Measurements from ENCODE around the gene MUC5B.
A peak's percentile ranks its signal among the peaks of the same experiment; 100 is the strongest.
"Not testable (repeated sequence)": the region's sequence is repeated elsewhere in the genome, so short reads cannot be mapped to it uniquely, and the experiment has no call there.

MUC5B gene

DNA sequence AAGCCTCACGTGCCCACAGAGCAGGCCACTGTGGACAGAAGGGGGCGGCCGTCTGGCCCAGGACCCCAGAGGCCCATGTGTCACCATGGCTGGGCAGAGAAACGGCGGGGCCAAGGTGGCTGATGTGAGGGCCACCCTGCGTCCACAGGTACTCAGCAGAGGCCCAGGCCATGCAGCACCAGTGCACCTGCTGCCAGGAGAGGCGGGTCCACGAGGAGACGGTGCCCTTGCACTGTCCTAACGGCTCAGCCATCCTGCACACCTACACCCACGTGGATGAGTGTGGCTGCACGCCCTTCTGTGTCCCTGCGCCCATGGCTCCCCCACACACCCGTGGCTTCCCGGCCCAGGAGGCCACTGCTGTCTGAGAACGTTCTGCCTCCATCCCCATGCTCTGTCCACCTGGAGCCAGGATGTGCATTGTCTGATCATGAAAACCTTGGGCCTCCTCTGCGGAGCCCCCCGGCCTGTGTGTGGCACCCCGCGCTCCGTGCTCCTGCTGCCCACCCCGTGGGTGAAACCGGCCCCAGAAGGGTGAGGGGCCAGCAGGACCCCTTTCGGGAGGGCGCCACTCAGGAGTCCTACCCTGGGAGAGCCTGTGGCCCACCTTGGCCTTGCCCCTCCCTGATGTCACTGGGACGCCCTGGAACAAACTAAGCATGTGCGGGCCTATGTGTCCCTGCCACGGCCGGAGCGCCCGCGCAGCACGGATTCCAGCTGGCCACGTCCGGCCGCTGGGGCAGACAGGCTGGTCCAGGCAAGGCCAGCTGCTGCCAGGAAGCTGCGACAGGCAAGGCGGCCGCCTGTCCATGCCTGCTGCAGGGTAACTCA is 38.6 kb downstream of the MUC5B start:
- no peaks in the 10 kb centered on the region for H3K27me3 ChIP-seq (replicated peaks in 2 of 5; ENCODE audit: control insufficient read depth in 4 of 5, insufficient read depth in 5 of 5, low read length in 4 of 5)
- H3K4me3 ChIP-seq (ENCODE audit: control insufficient read depth in 1 of 7, extremely low read depth in 1 of 7, insufficient read depth in 4 of 7, low read depth in 2 of 7, low read length in 6 of 7): peak overlapping the region in 1 of 7 experiments; percentile 78
- no peak overlapping the region for H3K27ac ChIP-seq (ENCODE audit: insufficient read depth in 1 of 2, low read depth in 1 of 2, low read length in 2 of 2, poor library complexity in 1 of 2, severe bottlenecking in 2 of 2)
- peaks cover 0 to 9% (median 5%) of the 10 kb centered on the region in 5 experiments for H3K9me3 ChIP-seq (ENCODE audit: control extremely low read depth in 1 of 5, control insufficient read depth in 4 of 5, insufficient read depth in 2 of 5, low read depth in 1 of 5, low read length in 4 of 5)
- ChIA-PET POLR2A (no interaction called here), CTCF (no interaction called here)
- no peaks in the 10 kb centered on the region for H3K36me3 ChIP-seq (ENCODE audit: control insufficient read depth in 4 of 4, insufficient read depth in 4 of 4, low read length in 3 of 4)
- 96% methylated on average over 34 of the region's 39 CpGs for WGBS (ENCODE audit: insufficient coverage)
- H3K4me1 ChIP-seq (ENCODE audit: control extremely low read depth in 1 of 4, control insufficient read depth in 4 of 4, insufficient read depth in 4 of 4, low read length in 3 of 4): peaks cover 0 to 16% (median 14%) of the 10 kb centered on the region in 4 experiments
- no peak for DNase-seq

DNA sequence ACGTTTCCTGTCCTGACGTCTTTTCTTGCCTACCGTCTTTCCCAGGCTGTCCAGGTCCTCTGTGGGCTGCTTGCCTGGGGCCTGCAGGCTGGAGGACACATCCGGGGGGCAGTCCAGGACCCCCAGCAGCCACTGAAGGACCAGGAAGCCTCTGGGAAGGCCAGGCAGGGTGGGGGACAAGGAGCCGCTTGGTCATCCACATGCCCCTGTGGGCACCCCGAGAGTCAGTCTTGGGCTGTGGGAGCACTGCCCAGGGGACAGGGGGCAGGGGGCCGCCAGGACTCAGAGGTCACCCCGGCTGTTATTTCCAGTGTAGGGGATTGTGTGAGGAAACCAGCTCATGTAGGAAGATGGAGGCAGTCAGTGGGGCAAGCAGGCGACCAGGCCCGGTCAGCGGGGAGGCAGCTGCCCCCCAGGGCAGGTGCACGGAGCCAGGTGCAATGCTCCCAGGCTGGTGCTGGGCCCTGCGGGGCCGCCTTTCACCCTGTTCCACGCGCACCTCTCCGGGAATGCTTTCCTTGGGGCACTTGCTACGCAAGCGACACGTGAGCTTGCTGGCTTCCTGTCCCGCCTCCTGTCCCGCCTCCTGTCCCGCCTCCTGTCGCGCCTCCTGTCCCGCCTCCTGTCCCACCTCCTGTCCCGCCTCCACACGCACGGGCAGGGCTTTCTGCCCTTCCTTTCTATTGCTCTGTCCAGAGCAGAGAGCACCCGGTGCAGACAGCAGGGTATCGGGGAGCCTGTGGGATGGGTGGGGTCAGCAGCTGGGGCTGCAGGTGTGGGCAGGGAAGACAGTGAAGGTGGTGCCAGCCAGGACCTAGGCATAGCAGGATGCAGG is 39.5 kb downstream of the MUC5B start:
- peak; percentile 84 to 90 (median 89) for DNase-seq
- Histone ChIP-seq H3K4me3 (ENCODE audit: control insufficient read depth in 1 of 7, extremely low read depth in 1 of 7, insufficient read depth in 4 of 7, low read depth in 2 of 7, low read length in 6 of 7) (peak overlapping the region; percentile 25 to 81 (median 60)), H3K36me3 (ENCODE audit: control insufficient read depth in 4 of 4, insufficient read depth in 4 of 4, low read length in 3 of 4) (no peaks in the 10 kb centered on the region), H3K27ac (ENCODE audit: insufficient read depth in 1 of 2, low read depth in 1 of 2, low read length in 2 of 2, poor library complexity in 1 of 2, severe bottlenecking in 2 of 2) (peak overlapping the region; percentile 46 to 79), H3K4me1 (ENCODE audit: control extremely low read depth in 1 of 4, control insufficient read depth in 4 of 4, insufficient read depth in 4 of 4, low read length in 3 of 4) (peaks cover 0 to 16% (median 14%) of the 10 kb centered on the region in 4 experiments), H3K9me3 (ENCODE audit: control extremely low read depth in 1 of 5, control insufficient read depth in 4 of 5, insufficient read depth in 2 of 5, low read depth in 1 of 5, low read length in 4 of 5) (peaks cover 0 to 9% (median 5%) of the 10 kb centered on the region in 5 experiments), H3K27me3 (replicated peaks in 2 of 5; ENCODE audit: control insufficient read depth in 4 of 5, insufficient read depth in 5 of 5, low read length in 4 of 5) (no peaks in the 10 kb centered on the region)
- ChIA-PET POLR2A (no interaction called here), CTCF (interaction anchor here (1.0 to 1.4 kb wide), 3 partner anchors 9 to 273 kb away, joined by 3 to 5 read pairs (median 3); no protein-coding TSS in a partner anchor)
- WGBS (ENCODE audit: insufficient coverage): 18% methylated on average over 20 of the region's 31 CpGs

DNA sequence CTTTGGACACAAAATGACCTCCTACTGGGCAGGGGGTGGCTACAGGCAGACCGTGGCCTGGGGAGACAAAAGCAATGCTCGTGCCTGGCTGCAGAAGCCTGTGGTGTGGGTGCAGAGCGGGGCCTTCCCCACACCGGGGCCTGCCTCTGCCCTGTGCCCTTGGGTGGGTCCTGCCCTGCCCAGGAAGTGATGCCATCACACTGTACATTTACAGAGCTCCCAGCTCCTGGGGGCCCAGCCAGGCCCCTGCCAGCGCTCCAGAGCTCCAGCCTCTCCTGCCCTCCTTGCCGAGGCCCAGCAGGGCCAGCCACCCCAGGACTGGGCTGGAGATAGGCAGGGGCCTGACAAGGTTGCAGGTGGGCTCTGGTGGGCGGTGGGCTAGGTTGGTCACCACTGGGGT is 40.1 kb downstream of the MUC5B start:
- DNase-seq: peak in 2 of 3 donors; percentile 11 to 38
- Histone ChIP-seq H3K9me3 (ENCODE audit: control extremely low read depth in 1 of 5, control insufficient read depth in 4 of 5, insufficient read depth in 2 of 5, low read depth in 1 of 5, low read length in 4 of 5) (peaks cover 0 to 9% (median 5%) of the 10 kb centered on the region in 5 experiments), H3K27ac (ENCODE audit: insufficient read depth in 1 of 2, low read depth in 1 of 2, low read length in 2 of 2, poor library complexity in 1 of 2, severe bottlenecking in 2 of 2) (peak overlapping the region in 1 of 2 experiments; percentile 79), H3K4me3 (ENCODE audit: control insufficient read depth in 1 of 7, extremely low read depth in 1 of 7, insufficient read depth in 4 of 7, low read depth in 2 of 7, low read length in 6 of 7) (peak overlapping the region in 6 of 7 experiments; percentile 57 to 81 (median 62)), H3K27me3 (replicated peaks in 2 of 5; ENCODE audit: control insufficient read depth in 4 of 5, insufficient read depth in 5 of 5, low read length in 4 of 5) (no peaks in the 10 kb centered on the region), H3K4me1 (ENCODE audit: control extremely low read depth in 1 of 4, control insufficient read depth in 4 of 4, insufficient read depth in 4 of 4, low read length in 3 of 4) (peaks cover 0 to 16% (median 14%) of the 10 kb centered on the region in 4 experiments), H3K36me3 (ENCODE audit: control insufficient read depth in 4 of 4, insufficient read depth in 4 of 4, low read length in 3 of 4) (no peaks in the 10 kb centered on the region)
- WGBS (ENCODE audit: insufficient coverage): 25% methylated on average over 6 of the region's 7 CpGs
- CTCF ChIA-PET: interaction anchor here (1.0 to 1.4 kb wide), 3 partner anchors 10 to 273 kb away, joined by 3 to 5 read pairs (median 3); no protein-coding TSS in a partner anchor
- POLR2A ChIA-PET: no interaction called here

DNA sequence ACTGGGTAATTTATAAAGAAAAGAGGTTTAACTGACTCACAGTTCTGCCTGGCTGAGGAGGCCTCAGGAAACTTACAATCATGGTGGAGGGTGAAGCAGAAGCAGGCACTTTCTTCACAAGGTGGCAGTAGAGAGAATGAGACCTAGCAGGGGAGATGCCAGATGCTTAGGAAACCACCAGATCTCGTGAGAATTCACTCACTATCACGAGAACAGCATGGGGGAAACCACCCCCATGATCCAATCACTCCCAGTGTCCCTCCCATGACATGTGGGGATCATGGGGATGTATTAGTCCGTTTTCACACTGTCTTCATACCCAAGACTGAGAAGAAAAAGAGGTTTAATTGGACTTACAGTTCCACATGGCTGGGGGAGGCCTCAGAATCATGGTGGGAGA is 41.6 kb downstream of the MUC5B start:
- CTCF ChIA-PET; H3K4me3 ChIP-seq (ENCODE audit: control insufficient read depth in 1 of 7, extremely low read depth in 1 of 7, insufficient read depth in 4 of 7, low read depth in 2 of 7, low read length in 6 of 7); H3K9me3 ChIP-seq (ENCODE audit: control extremely low read depth in 1 of 5, control insufficient read depth in 4 of 5, insufficient read depth in 2 of 5, low read depth in 1 of 5, low read length in 4 of 5); POLR2A ChIA-PET; H3K36me3 ChIP-seq (ENCODE audit: control insufficient read depth in 4 of 4, insufficient read depth in 4 of 4, low read length in 3 of 4); H3K27me3 ChIP-seq (replicated peaks in 2 of 5; ENCODE audit: control insufficient read depth in 4 of 5, insufficient read depth in 5 of 5, low read length in 4 of 5); H3K27ac ChIP-seq (ENCODE audit: insufficient read depth in 1 of 2, low read depth in 1 of 2, low read length in 2 of 2, poor library complexity in 1 of 2, severe bottlenecking in 2 of 2): not testable (repeated sequence)
- WGBS (ENCODE audit: insufficient coverage): no CpG with 5 or more reads among the region's 3 CpGs
- DNase-seq: peak; percentile 71 to 89 (median 89)
- H3K4me1 ChIP-seq (ENCODE audit: control extremely low read depth in 1 of 4, control insufficient read depth in 4 of 4, insufficient read depth in 4 of 4, low read length in 3 of 4): peaks cover 0 to 16% (median 14%) of the 10 kb centered on the region in 4 experiments

DNA sequence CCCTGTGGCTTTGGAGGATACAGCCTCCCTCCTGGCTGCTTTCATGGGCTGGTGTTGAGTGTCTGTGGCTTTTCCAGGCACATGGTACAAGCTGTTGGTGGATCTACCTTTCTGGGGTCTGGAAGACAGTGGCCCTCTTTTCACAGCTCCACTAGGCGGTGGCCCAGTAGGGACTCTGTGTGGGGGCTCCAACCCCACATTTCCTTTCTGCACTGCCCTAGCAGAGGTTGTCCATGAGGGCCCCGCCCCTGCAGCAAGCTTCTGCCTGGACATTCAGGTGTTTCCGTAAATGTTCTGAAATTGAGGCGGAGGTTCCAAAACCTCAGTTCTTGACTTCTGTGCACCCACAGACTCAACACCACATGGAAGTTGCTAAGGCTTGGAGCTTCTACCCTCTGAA is 42.6 kb downstream of the MUC5B start:
- POLR2A ChIA-PET; H3K27ac ChIP-seq (ENCODE audit: insufficient read depth in 1 of 2, low read depth in 1 of 2, low read length in 2 of 2, poor library complexity in 1 of 2, severe bottlenecking in 2 of 2); H3K36me3 ChIP-seq (ENCODE audit: control insufficient read depth in 4 of 4, insufficient read depth in 4 of 4, low read length in 3 of 4); DNase-seq; H3K4me3 ChIP-seq (ENCODE audit: control insufficient read depth in 1 of 7, extremely low read depth in 1 of 7, insufficient read depth in 4 of 7, low read depth in 2 of 7, low read length in 6 of 7); H3K9me3 ChIP-seq (ENCODE audit: control extremely low read depth in 1 of 5, control insufficient read depth in 4 of 5, insufficient read depth in 2 of 5, low read depth in 1 of 5, low read length in 4 of 5); H3K27me3 ChIP-seq (replicated peaks in 2 of 5; ENCODE audit: control insufficient read depth in 4 of 5, insufficient read depth in 5 of 5, low read length in 4 of 5): not testable (repeated sequence)
- peaks cover 0 to 16% (median 14%) of the 10 kb centered on the region in 4 experiments for H3K4me1 ChIP-seq (ENCODE audit: control extremely low read depth in 1 of 4, control insufficient read depth in 4 of 4, insufficient read depth in 4 of 4, low read length in 3 of 4)
- WGBS (ENCODE audit: insufficient coverage): 98% methylated on average over 4 of the region's 4 CpGs
- CTCF ChIA-PET: interaction anchor here (0.8 kb wide), 1 partner anchor 42 kb away, joined by 3 read pairs; no protein-coding TSS in a partner anchor

DNA sequence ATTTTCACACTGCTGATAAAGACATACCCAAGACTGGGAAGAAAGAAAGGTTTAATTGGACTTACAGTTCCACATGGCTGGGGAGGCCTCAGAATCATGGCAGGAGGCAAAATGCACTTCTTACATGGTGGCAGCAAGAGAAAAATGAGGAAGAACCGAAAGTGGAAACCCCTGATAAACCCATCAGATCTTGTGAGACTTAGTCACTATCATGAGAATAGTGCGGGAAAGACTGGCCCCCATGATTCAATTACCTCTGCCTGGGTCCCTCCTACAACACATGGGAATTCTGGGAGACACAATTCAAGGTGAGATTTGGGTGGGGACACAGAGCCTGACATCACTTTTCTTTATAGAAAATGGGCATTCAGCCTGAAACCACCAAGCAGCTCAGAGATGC is 44.1 kb downstream of the MUC5B start:
- H3K9me3 ChIP-seq (ENCODE audit: control extremely low read depth in 1 of 5, control insufficient read depth in 4 of 5, insufficient read depth in 2 of 5, low read depth in 1 of 5, low read length in 4 of 5); H3K36me3 ChIP-seq (ENCODE audit: control insufficient read depth in 4 of 4, insufficient read depth in 4 of 4, low read length in 3 of 4); H3K27me3 ChIP-seq (replicated peaks in 2 of 5; ENCODE audit: control insufficient read depth in 4 of 5, insufficient read depth in 5 of 5, low read length in 4 of 5); H3K27ac ChIP-seq (ENCODE audit: insufficient read depth in 1 of 2, low read depth in 1 of 2, low read length in 2 of 2, poor library complexity in 1 of 2, severe bottlenecking in 2 of 2); H3K4me3 ChIP-seq (ENCODE audit: control insufficient read depth in 1 of 7, extremely low read depth in 1 of 7, insufficient read depth in 4 of 7, low read depth in 2 of 7, low read length in 6 of 7); DNase-seq; POLR2A ChIA-PET; CTCF ChIA-PET: not testable (repeated sequence)
- 86% methylated on average over 2 of the region's 2 CpGs for WGBS (ENCODE audit: insufficient coverage)
- peaks cover 0 to 13% (median 12%) of the 10 kb centered on the region in 4 experiments for H3K4me1 ChIP-seq (ENCODE audit: control extremely low read depth in 1 of 4, control insufficient read depth in 4 of 4, insufficient read depth in 4 of 4, low read length in 3 of 4)
